ENCODE data around the gene NT5C2. TPM values are rescaled to one million over a fixed set of nuclear protein-coding genes. Genes with fewer than 3 reads are reported as not detected.

NT5C2 gene
- total and polyA plus RNA-seq, 2 of the 8 experiments (the other 6 are each of a cell fraction or from before 2014, with no cell fraction given) = 35.2 to 106 TPM

GRCh38 chr10:103078676-103079075 is 114.4 kb downstream of the NT5C2 start:
- no peak overlapping the region for H3K14ac ChIP-seq (ENCODE audit: insufficient read length)
- no peak overlapping the region for H3K18ac ChIP-seq (ENCODE audit: extremely low read depth, low read length)
- no peak overlapping the region for H2AK5ac ChIP-seq (ENCODE audit: low read depth, low read length)
- no peaks in the 10 kb centered on the region for H3K9me3 ChIP-seq (ENCODE audit: insufficient read depth in 2 of 2, low read depth in 1 of 2, low read length in 1 of 2)
- DNase-seq (ENCODE audit: low read depth in 1 of 2, low spot score in 2 of 2) (no peak), FAIRE-seq (no peak)
- no peak overlapping the region for H3K27ac ChIP-seq (ENCODE audit: low read depth, low read length)
- 95% methylated on average over 14 of the region's 14 CpGs; no CpG with 5 or more reads in 1 of the 2 experiments for WGBS, 2 experiments (ENCODE audit: extremely low coverage in 1 of 2, insufficient coverage in 1 of 2, insufficient read length in 1 of 2, insufficient replicate concordance in 2 of 2, low coverage in 1 of 2, low lambda C conversion rate in 2 of 2, missing lambda C conversion rate in 1 of 2)
- H3K79me1 ChIP-seq (ENCODE audit: low read depth, low read length) = no peaks in the 10 kb centered on the region
- H3K79me2 ChIP-seq (ENCODE audit: control insufficient read depth in 1 of 2, insufficient read depth in 2 of 2, low read length in 2 of 2) = no peaks in the 10 kb centered on the region
- no peaks in the 10 kb centered on the region for H3K23me2 ChIP-seq (ENCODE audit: low read depth, low read length)
- H3K56ac ChIP-seq (replicated peaks; ENCODE audit: insufficient read length, low read depth, low read length) = no peak overlapping the region
- no peak overlapping the region for H3K23ac ChIP-seq (ENCODE audit: insufficient read length)
- H3K27me3 ChIP-seq (replicated peaks in 1 of 4; ENCODE audit: control insufficient read depth in 3 of 4, extremely low read depth in 1 of 4, insufficient read depth in 3 of 4, low read length in 3 of 4) = no peaks in the 10 kb centered on the region
- H3K4me2 ChIP-seq (ENCODE audit: insufficient read depth in 1 of 2, low read depth in 2 of 2, low read length in 2 of 2) = no peak overlapping the region
- H2BK12ac ChIP-seq (ENCODE audit: low read depth, low read length) = no peak overlapping the region
- H4K91ac ChIP-seq (replicated peaks; ENCODE audit: insufficient read length, low read length) = no peak overlapping the region
- no peaks in the 10 kb centered on the region for H4K20me1 ChIP-seq (replicated peaks in 1 of 2; ENCODE audit: control insufficient read depth in 1 of 2, insufficient read depth in 2 of 2, low read length in 2 of 2)
- peaks cover 0 to 6% (median 0%) of the 10 kb centered on the region in 4 experiments; a peak in 2 of 8 replicates for H3K36me3 ChIP-seq (ENCODE audit: control insufficient read depth in 2 of 4, insufficient read depth in 4 of 4, low read length in 3 of 4)
- peak overlapping the region; percentile 70; the same call in 1 of the 2 replicates for H4K8ac ChIP-seq (ENCODE audit: extremely low read depth, insufficient read depth, low read length)
- H3K9ac ChIP-seq (replicated peaks in 1 of 4; ENCODE audit: extremely low read depth in 1 of 4, low read depth in 3 of 4, low read length in 3 of 4) = no peak overlapping the region
- no peak overlapping the region for H4K5ac ChIP-seq (ENCODE audit: insufficient read length, low read depth, low read length)
- ChIA-PET CTCF (ENCODE audit: partially characterized antibody) (interaction anchor here (0.9 to 4.9 kb wide), 8 partner anchors 9 to 169 kb away, joined by 3 to 24 read pairs (median 4); no protein-coding TSS in a partner anchor), POLR2A (ENCODE audit: partially characterized antibody) (interaction anchor here (1.4 kb wide), 1 partner anchor 162 kb away, joined by 4 read pairs; no protein-coding TSS in a partner anchor)
- H3K4ac ChIP-seq (replicated peaks; ENCODE audit: insufficient read length, low read depth, low read length) = no peak overlapping the region
- H2BK120ac ChIP-seq (replicated peaks; ENCODE audit: low read depth, low read length) = no peak overlapping the region
- no peak overlapping the region for H2AFZ ChIP-seq (ENCODE audit: low read length)
- no peak overlapping the region for H3K4me3 ChIP-seq (ENCODE audit: extremely low read depth in 1 of 4, insufficient read depth in 2 of 4, low read depth in 3 of 4, low read length in 4 of 4)
- no peaks in the 10 kb centered on the region for H3K4me1 ChIP-seq (replicated peaks in 1 of 4; ENCODE audit: control insufficient read depth in 3 of 4, insufficient read depth in 4 of 4, low read length in 3 of 4)
- H2BK15ac ChIP-seq (ENCODE audit: low read length) = no peak overlapping the region
- no peak overlapping the region for H2BK5ac ChIP-seq (ENCODE audit: low read depth, low read length)
- no peak overlapping the region for H2BK20ac ChIP-seq (ENCODE audit: low read length)
- TF ChIP-seq ATF3 (IDR thresholded peaks at IDR 0.05; ENCODE audit: insufficient read depth, low read depth, low read length) (no peak), JUN (IDR thresholded peaks at IDR 0.05; ENCODE audit: low read depth, low read length) (no peak), PHF8 (conservative IDR thresholded peaks at IDR 0.05; ENCODE audit: low read depth, low read length) (no peak), MAFK (IDR thresholded peaks at IDR 0.05; ENCODE audit: low read depth, low read length) (no peak), HDAC2 (IDR thresholded peaks at IDR 0.05; ENCODE audit: borderline replicate concordance in 1 of 2, low read depth in 2 of 2, low read length in 2 of 2) (no peak), CHD1 (IDR thresholded peaks at IDR 0.05; ENCODE audit: low read depth, low read length) (no peak), ASH2L (IDR thresholded peaks at IDR 0.05; ENCODE audit: low read length) (no peak), SIX5 (IDR thresholded peaks at IDR 0.05; ENCODE audit: low read depth, low read length) (no peak), YY1 (IDR thresholded peaks at IDR 0.05; ENCODE audit: low read depth, low read length) (no peak), EGR1 (IDR thresholded peaks at IDR 0.05; ENCODE audit: borderline replicate concordance, low read depth, low read length) (no peak), CEBPB (IDR thresholded peaks at IDR 0.05; ENCODE audit: low read depth, low read length) (no peak), RXRA (IDR thresholded peaks at IDR 0.05; ENCODE audit: insufficient read depth, low read depth, low read length) (no peak), POLR2A (IDR thresholded peaks at IDR 0.05; ENCODE audit: control extremely low read depth in 1 of 2, low read depth in 2 of 2, low read length in 2 of 2) (no peak), CBX5 (IDR thresholded peaks at IDR 0.05; ENCODE audit: low read depth, low read length) (no peak), POLR2AphosphoS5 (IDR thresholded peaks at IDR 0.05; ENCODE audit: low read depth, low read length) (no peak)
